Suppressor macrophage (primary cell): Measurements from ENCODE around the gene EPB41L4A.

ENCODE experiments used
- DNase-seq, 4 experiments: peaks; one replicate each; pipeline ENCODE4 v3.0.0-alpha.2; 2020 to 2022

Gene EPB41L4A

DNA sequence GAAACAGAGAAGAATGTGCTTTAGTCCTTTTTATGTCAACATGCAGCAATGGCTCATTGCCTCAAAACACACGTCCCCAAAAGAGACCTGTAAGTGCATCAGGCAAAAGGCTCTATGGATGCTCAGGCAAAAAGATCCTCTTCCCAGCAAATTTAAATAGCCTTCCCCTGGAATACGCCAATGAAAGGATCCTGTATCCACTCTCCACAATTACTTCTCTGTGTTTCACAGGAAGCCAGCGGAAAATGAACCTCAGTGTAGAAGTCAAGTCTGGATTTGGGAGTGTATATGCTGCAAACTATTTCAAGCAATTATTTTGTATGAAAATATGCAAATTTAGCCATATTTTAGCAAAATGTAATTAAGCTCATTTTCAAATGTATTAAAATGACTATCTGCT, 217.9 kb downstream of the EPB41L4A start:
- no peak for DNase-seq

- DNase-seq = peak in 2 of 4 experiments; percentile 27 to 32
These were observed 218.9 kb downstream of the EPB41L4A start for GRCh38 chr5:112200131-112200530.

- DNase-seq = no peak
These were observed 222.5 kb downstream of the EPB41L4A start for GRCh38 chr5:112196584-112196983.

DNA sequence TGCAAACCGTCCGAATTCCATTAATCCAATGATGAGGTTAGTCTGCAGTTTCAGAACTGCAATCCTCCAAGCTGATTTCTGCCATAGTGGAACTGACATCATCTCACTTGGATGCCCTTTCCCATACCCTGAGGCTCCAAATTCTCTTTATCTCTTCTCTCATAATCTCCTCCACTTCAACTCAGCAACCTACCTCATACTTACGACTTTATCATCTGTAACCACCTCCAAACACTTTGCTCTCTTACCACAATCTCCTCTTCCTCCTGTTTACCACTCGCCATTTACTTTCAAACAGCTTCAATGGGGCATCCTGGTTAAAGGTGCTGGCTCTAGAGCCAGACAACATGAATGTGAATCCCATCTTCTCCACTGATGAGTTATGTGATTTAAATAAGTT, 223.2 kb downstream of the EPB41L4A start:
- no peak for DNase-seq

GRCh38 chr5:112192866-112193265, 226.2 kb downstream of the EPB41L4A start:
- DNase-seq = no peak

- no peak for DNase-seq
These were observed 227.0 kb downstream of the EPB41L4A start for GRCh38 chr5:112192072-112192471.

- peak; percentile 6 to 69 (median 48) for DNase-seq
These were observed 229.7 kb downstream of the EPB41L4A start for GRCh38 chr5:112189391-112189790.

GRCh38 chr5:112186401-112186990, 232.6 kb downstream of the EPB41L4A start:
- peak; percentile 20 to 64 (median 40) for DNase-seq

DNA sequence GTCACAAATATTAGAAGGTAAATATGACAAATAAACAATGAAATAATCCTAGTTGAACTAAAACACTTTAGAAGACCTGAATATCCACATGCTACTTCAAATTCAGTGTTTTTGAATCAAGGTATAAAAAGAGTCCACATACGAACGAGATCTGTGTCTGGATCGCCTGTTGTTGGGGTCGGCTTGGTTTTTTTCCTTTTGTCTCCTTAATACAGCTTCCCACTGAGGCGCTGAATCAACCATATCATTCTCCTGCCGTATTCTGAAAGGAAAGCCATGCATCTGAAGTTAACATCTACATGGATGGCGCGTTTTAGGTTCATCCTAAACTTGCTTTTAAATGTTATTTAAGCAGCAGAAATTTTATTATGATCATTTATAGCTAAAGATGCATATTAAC, 235.2 kb downstream of the EPB41L4A start:
- DNase-seq = no peak

- no peak for DNase-seq
These were observed 235.9 kb downstream of the EPB41L4A start for GRCh38 chr5:112183103-112183711.

DNA sequence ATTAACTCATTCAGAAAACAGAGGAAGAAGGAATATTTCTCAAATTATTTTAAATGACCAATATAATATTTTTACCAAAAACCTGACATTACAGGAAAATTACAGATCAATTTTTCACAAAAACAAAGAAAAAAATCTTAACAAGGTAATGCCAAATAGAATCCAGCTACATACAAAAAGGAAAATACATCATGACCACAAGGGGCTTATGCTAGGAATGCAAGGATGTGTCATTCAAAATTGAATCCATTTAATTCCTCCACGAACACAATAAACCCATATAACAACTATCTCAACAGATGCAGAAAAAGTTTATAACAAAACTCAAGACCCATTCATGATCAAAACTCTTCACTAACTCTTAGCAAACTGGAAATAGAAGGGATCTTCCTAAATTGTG, 239.8 kb downstream of the EPB41L4A start:
- no peak for DNase-seq

- peak; percentile 59 to 80 (median 67) for DNase-seq
These were observed 244.0 kb downstream of the EPB41L4A start for GRCh38 chr5:112174959-112175594.

- DNase-seq = no peak
These were observed 253.0 kb downstream of the EPB41L4A start for GRCh38 chr5:112165897-112166737.

DNA sequence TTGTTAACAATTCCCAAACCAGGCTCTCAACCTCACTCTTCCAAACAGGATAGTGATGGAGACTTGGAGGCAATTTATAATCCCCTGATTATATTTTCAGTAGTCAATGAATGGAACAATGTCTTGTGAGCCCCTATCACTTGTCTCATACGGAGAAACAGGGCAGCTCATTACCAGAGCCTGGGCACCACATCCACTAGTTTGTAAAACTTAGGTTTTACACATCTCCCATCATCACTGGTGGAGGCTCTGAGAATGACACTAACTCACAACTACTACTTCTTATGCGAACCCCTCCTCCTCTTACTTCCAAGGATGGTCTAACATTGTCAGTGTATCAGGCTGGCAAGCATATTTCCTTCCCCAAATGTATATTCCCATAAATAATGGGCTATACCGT, 253.7 kb downstream of the EPB41L4A start:
- DNase-seq = no peak

DNA sequence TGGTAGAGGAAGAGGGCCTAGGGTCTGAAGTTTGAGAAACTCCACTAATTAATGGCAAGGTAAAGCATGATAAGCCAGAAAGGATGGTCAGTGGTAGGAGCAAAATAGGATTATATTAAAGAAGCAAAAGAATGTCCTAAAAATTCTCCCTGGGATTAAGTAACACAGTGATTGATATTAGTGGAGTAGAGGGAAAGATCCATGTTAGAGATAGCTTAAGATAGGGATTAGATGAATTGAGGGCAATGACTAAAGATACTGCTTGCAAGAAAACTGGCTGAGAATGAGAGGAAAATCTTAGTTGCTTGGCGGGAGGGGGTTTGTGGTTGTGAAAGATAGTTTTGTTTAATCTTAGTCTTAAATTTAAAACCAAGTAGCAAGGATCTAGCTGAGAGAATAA, 255.6 kb downstream of the EPB41L4A start:
- DNase-seq = no peak

DNA sequence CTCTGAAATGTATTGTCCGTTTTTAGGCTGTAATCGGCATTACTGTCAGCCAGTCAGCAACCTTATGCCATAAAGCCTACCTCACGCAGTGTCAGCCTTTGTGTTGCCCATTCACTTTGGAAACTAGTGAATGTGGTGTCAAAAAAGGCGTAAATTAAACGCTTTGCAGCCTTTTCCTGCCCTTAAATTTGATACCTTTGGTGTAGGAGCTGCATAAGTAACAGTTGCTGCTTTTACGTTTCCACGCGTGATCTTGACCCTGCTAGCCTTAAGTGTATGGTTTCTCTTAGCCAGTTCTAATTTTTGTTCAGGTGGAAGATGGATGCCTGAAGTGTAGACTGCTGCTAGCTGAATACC, 257.7 kb downstream of the EPB41L4A start:
- no peak for DNase-seq

DNA sequence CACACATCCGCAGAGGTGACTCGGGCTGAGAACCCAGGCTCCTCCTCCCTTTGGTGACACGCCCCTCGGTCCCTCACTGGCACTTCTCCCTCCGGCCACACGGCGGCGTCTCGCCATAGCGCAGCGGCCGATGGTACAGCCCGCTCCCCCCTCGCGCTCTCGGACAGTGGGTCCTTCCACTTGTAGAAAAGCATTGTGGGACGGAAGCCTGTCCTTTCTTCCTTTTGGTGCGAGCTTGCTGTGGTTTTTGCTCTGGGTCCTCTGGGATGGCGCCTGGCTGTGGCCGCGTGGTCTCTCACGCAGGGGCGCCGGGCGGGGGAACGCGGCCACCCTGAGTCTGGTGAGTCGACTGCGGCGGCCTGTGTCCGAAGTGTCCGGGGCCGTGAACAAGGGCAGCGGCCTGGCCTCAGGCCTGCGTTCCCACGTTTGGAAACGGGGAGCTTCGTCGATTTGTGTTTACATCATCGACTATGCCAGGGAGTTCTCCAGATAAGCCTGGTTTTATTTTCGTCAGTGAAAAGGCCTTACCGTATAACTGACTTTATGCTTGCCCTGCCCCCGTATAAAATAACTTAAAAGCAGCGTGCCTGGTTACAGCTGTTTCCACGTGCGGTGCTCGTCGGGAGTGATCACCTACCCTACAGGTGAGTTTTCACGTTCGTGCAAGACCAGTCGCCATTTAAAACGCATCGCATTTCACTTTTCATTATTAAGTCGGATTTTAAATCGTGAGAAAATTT, 258.3 kb downstream of the EPB41L4A start:
- DNase-seq = peak; percentile 91 to 97 (median 96)

- no peak for DNase-seq
These were observed 259.6 kb downstream of the EPB41L4A start for GRCh38 chr5:112159435-112159834.

DNA sequence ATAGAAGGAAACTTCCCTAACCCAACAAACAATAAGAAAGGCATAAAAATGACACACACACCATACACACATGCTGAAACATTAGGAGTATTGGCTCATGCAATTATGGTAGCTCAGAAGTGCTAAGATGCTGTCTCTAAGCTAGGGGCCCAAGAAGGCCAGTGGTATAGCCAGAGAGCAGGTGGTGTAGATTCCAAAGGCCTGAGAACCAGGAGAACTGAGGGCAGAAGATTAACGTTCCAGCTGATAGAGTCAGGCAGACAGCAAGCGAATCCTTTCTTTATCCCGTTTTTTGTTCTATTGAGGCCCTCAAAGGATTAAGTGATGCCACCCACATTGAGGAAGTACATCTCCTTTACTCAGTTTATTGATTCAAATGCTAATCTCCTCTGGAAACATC, 262.9 kb downstream of the EPB41L4A start:
- no peak for DNase-seq

DNA sequence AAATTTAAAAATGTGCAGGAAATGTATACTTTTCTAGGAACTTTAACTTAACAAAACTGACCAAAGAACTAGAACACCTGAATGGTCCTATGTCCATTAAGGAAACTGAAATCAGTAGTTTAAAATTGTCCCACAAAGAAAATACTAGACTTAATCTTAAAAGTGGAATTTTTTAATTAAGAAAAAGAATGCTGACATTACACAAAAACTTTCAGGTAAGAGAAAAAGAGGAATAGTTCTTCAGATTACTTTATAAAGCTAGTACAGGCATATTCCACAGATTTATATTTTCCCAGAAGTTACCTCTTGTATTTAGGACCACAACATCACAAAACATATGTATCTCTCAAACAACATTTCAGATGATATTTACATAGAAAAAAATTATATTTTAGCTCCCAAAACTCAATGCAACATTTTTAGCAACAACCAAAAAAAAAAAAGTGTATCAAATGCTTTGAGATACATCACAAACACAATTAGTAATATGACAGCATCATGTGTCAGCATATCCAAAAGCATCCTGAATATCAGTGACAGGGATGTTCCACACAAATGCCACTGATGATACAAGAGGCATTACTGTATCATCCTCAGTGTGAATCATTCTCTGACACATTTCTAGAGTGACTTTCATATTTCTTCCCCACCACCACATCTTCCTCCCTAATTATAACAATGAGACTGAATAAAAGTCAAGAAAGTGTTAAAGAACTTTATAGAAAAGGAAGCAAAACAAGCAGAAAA, 264.0 kb downstream of the EPB41L4A start:
- DNase-seq = peak in 3 of 4 experiments; percentile 13 to 63 (median 20)

DNA sequence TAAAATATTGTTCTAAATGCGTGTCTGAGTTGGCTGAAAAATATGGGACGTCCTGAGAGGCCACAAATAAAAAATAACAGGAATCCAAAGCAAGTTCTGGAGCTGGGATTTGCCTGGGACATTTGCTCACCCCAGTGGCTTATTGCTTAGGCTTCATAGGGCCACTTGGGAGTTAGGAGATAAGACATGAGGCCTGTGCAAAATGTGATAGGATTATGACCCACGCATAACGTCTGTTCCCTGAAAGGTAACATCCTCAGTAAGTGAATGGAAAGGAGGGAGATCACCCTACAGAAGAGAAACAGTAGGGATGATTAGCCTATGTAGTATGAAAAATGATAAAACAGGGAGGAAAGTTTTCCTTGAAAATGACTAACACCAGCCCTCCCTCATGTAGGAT, 269.4 kb downstream of the EPB41L4A start:
- no peak for DNase-seq
